OCI-LY3 (cell line): ENCODE results near the gene C10orf105.

Experiments
- CTCF ChIP-seq: fragments of 200-600, 300-600 bp; sonication (generic); IDR thresholded peaks from 2 replicates; pipeline ENCODE4 v1.5.1; 2014; ENCODE audit warnings: antibody characterized with exemption, low read length, low read depth
- EZH2phosphoT487 ChIP-seq: fragments of 200-600 bp; shearing (Covaris generic); IDR thresholded peaks from 2 replicates; pipeline ENCODE4 v1.6.1; 2018; ENCODE audit warnings: antibody characterized with exemption, mixed run types, low read depth

GRCh38 chr10:71726580-71727104 lies 7.1 kb upstream of the C10orf105 start:
- TF ChIP-seq CTCF (no peak), EZH2phosphoT487 (no peak)
